Activated CD8-positive, alpha-beta memory T cell treated with anti-CD3 and anti-CD28 coated beads, Interleukin-2, amount 50 U/mL, for 1 hour (primary cell): ENCODE measurements around the gene ROBO2.

Source experiments
- DNase-seq: peaks from one replicate; pipeline ENCODE4 v3.0.0-alpha.2; 2020; ENCODE audit errors: extremely low read depth

Gene ROBO2

GRCh38 chr3:77039606-77040171 lies at the start of gene ROBO2:
Gene ROBO2, plus strand, starts transcription at chr3:77040099. Its CDS starts 687 bp downstream, at chr3:77040786.
- no peak for DNase-seq

- DNase-seq: no peak
Measured at GRCh38 chr3:76990606-76991005, 49.3 kb upstream of the ROBO2 start.

GRCh38 chr3:76991165-76991564 lies 48.7 kb upstream of the ROBO2 start:
- no peak for DNase-seq

GRCh38 chr3:76997733-76998132 lies 42.2 kb upstream of the ROBO2 start:
- no peak for DNase-seq

GRCh38 chr3:76998555-76998954 lies 41.3 kb upstream of the ROBO2 start:
- DNase-seq: no peak

GRCh38 chr3:77001062-77001701 lies 38.7 kb upstream of the ROBO2 start:
- DNase-seq: no peak

- no peak for DNase-seq
Measured at GRCh38 chr3:77014226-77014625, 25.7 kb upstream of the ROBO2 start.

- DNase-seq: no peak
Measured at GRCh38 chr3:77025471-77025870, 14.4 kb upstream of the ROBO2 start.

- no peak for DNase-seq
Measured at GRCh38 chr3:77026904-77027634, 12.8 kb upstream of the ROBO2 start.

GRCh38 chr3:77028005-77028404 lies 11.9 kb upstream of the ROBO2 start:
- no peak for DNase-seq

- DNase-seq: no peak
Measured at GRCh38 chr3:77038468-77038929, 1.4 kb upstream of the ROBO2 start.

GRCh38 chr3:77038930-77039605 lies 831 bp upstream of the ROBO2 start:
- no peak for DNase-seq

GRCh38 chr3:77040216-77040615 lies 317 bp downstream of the ROBO2 start:
- DNase-seq: no peak

GRCh38 chr3:77040926-77041722 lies 1.2 kb downstream of the ROBO2 start:
- no peak for DNase-seq

- no peak for DNase-seq
Measured at GRCh38 chr3:77041811-77042210, 1.9 kb downstream of the ROBO2 start.

- no peak for DNase-seq
Measured at GRCh38 chr3:77042343-77042742, 2.4 kb downstream of the ROBO2 start.

- DNase-seq: no peak
Measured at GRCh38 chr3:77042882-77043281, 3.0 kb downstream of the ROBO2 start.

- no peak for DNase-seq
Measured at GRCh38 chr3:77045686-77046085, 5.8 kb downstream of the ROBO2 start.

GRCh38 chr3:77048186-77048585 lies 8.3 kb downstream of the ROBO2 start:
- DNase-seq: no peak

GRCh38 chr3:77051591-77051990 lies 11.7 kb downstream of the ROBO2 start:
- DNase-seq: no peak

GRCh38 chr3:77052051-77052501 lies 12.2 kb downstream of the ROBO2 start:
- no peak for DNase-seq
